Coronary artery (tissue), 2 donors: ENCODE data around the gene PDS5A.
"Not testable (repeated sequence)": the region's sequence is repeated elsewhere in the genome, so short reads cannot be mapped to it uniquely, and the experiment has no call there.

Source experiments
- DNase-seq: peaks from one replicate; pipeline ENCODE4 v3.0.0-alpha.2; 2017; ENCODE audit warnings: low spot score
- H3K27ac ChIP-seq, 2 donors: fragments of 200-600 bp; sonication (generic); one replicate each; pipeline ENCODE4 v1.5.1; 2016 to 2019
- H3K4me3 ChIP-seq: fragments of 200-600 bp; sonication (generic); 2 replicates; pipeline ENCODE4 v1.5.1; 2016; ENCODE audit warnings: mild to moderate bottlenecking, moderate library complexity
- TF ChIP-seq, protein P1 (sequence below): fragments of 200-600 bp; sonication (generic); IDR thresholded peaks from one replicate; pipeline ENCODE4 v1.5.1; 2019; ENCODE audit warnings: antibody characterized with exemption

Gene PDS5A

DNA sequence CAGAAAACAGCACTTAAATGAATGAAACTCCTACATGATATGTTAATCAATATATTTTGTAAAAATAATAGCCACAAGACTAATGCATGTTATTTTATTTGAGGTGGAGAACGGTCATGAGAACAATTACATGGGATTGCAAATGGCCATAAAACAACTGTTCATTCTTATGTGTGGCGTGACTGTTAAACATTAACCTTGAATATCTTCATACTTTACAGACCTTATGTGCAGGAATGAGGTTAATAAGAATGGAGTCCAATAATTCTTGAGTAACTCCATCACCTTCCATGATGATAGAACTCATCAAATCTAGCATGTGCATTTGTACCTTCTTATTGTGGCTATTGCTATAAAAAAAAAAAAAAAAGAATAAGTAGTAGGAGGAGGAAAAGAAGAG lies 55.3 kb downstream of the PDS5A start:
- TF ChIP-seq, protein P1, sequence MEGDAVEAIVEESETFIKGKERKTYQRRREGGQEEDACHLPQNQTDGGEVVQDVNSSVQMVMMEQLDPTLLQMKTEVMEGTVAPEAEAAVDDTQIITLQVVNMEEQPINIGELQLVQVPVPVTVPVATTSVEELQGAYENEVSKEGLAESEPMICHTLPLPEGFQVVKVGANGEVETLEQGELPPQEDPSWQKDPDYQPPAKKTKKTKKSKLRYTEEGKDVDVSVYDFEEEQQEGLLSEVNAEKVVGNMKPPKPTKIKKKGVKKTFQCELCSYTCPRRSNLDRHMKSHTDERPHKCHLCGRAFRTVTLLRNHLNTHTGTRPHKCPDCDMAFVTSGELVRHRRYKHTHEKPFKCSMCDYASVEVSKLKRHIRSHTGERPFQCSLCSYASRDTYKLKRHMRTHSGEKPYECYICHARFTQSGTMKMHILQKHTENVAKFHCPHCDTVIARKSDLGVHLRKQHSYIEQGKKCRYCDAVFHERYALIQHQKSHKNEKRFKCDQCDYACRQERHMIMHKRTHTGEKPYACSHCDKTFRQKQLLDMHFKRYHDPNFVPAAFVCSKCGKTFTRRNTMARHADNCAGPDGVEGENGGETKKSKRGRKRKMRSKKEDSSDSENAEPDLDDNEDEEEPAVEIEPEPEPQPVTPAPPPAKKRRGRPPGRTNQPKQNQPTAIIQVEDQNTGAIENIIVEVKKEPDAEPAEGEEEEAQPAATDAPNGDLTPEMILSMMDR, result no peak
- Histone ChIP-seq H3K27ac (no peak overlapping the region), H3K4me3 (no peak overlapping the region)
- no peak for DNase-seq

DNA sequence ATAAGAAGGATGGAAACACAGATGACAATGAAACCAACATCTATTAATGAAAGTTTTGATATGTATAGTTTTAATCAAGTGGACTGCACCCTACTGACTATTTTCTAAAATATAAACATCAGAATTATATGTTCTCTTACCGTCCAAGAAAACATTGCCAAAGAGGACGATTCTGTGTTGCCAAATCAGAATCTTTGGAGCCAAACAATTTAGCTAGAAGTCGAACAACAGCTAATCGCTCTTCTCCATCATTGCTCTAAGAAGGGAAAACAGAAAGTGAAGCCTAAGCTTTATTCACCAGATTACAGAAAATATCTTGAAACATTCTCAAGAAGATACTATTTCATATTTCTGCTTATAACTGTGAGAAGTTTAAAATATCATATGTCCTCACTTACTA lies 64.2 kb downstream of the PDS5A start:
- DNase-seq, result no peak
- Histone ChIP-seq H3K27ac (no peak overlapping the region), H3K4me3 (no peak overlapping the region)
- TF ChIP-seq, protein P1, result no peak

GRCh38 chr4:39910064-39910463 lies 67.6 kb downstream of the PDS5A start:
- Histone ChIP-seq H3K27ac (no peak overlapping the region), H3K4me3 (no peak overlapping the region)
- TF ChIP-seq, protein P1, result no peak
- DNase-seq, result no peak

DNA sequence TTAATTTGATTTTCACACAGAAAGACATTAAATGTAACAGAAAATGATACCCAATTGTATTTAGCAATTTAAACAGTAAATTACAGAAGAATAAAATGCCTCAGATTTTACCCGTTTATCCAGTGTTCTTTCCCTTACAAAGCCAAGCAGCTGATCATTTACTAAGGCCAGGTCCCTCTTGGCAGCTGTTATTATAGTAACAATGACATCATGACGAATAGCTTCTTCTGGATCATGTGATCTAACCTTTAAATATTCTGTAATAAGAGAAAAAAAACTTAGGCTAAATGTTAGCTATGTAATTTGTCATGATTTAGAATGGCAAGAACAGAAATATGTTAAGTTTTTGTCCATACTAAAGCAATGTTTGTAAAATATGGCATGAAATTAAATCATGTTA lies 69.4 kb downstream of the PDS5A start:
- no peak overlapping the region for H3K4me3 ChIP-seq
- no peak for DNase-seq

GRCh38 chr4:39905656-39906055 lies 72.1 kb downstream of the PDS5A start:
- DNase-seq, result no peak
- Histone ChIP-seq H3K4me3 (no peak overlapping the region), H3K27ac (no peak overlapping the region)
- TF ChIP-seq, protein P1, result no peak

More for the DNA sequence above, 69.4 kb downstream of the PDS5A start:
- TF ChIP-seq, protein P1, result no peak
- H3K27ac ChIP-seq, result no peak overlapping the region

DNA sequence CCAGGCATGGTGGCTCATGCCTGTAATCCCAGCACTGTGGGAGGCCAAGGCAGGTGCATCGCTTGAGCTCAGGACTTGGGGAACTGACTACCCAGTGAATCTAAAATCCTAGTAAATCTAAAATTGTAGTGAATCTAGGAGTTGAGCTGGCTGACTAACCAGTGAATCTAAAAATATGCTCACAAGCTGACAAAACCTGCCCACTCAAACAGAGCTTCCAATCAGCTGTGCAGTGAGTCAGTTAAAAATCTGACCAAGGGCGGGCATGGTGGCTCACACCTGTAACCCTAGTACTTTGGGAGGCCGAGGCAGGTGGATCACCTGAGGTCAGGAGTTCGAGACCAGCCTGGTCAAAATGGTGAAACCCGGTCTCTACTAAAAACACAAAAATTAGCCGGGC lies 72.7 kb downstream of the PDS5A start:
- H3K27ac ChIP-seq, H3K4me3 ChIP-seq, DNase-seq: not testable (repeated sequence)

DNA sequence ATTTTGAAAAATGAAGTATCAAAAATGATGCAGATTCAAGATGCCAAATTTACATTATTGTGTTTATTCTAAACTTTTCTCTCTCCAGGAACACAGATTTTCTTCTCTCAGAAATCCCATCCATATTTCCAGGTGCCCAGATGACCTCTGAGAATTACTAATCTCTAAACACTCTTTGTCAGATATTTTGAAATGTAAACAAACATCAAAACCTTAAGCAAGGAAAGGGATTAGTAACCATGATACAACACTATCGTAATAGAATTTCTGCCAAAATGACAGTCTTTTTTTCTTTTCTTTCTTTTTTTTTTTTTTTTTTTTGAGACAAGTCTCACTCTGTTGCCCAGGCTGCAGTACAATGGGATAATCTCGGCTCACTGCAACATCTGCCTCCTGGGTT lies 76.7 kb downstream of the PDS5A start:
- Histone ChIP-seq H3K27ac (no peak overlapping the region), H3K4me3 (no peak overlapping the region)
- no peak for DNase-seq
- TF ChIP-seq, protein P1, result no peak

GRCh38 chr4:39899291-39899690 lies 78.4 kb downstream of the PDS5A start:
- Histone ChIP-seq H3K27ac (no peak overlapping the region), H3K4me3 (no peak overlapping the region)
- DNase-seq, result no peak
- TF ChIP-seq, protein P1, result no peak
